HepG2 (cell line): ENCODE measurements around the gene DDR2.

ENCODE experiments used
- EP300 ChIP-seq, 3 experiments: sonication (generic) in 1 of 3; formaldehyde crosslinking in 1 of 3; IDR thresholded peaks; 2 replicates each; pipeline versions ENCODE4 v1.5.1 to v1.6.1; 2011 to 2020; ENCODE audit warnings: low read depth in 2 of 3, low read length in 2 of 3, borderline replicate concordance in 1 of 3, improper control_type of control experiment in 1 of 3, mild to moderate bottlenecking in 1 of 3, missing genetic modification reagents in 1 of 3, moderate library complexity in 1 of 3
- POLR2A ChIP-seq, 2 experiments: IDR thresholded peaks; 2 replicates each; pipeline ENCODE4 v1.6.1; 2011; ENCODE audit warnings: low read depth in 2 of 2, low read length in 2 of 2, mild to moderate bottlenecking in 1 of 2, moderate library complexity in 1 of 2; ENCODE audit not compliant: insufficient read depth in 1 of 2
- YY1 ChIP-seq: IDR thresholded peaks from 2 replicates; pipeline ENCODE4 v1.6.1; 2011; ENCODE audit warnings: low read length, low read depth, moderate library complexity, mild to moderate bottlenecking; ENCODE audit not compliant: insufficient read depth, insufficient replicate concordance
- ZNF121 ChIP-seq: sonication (generic); formaldehyde crosslinking; IDR thresholded peaks from 2 replicates; pipeline ENCODE4 v1.5.0; 2020; ENCODE audit warnings: mild to moderate bottlenecking, missing genetic modification reagents
- ZNF232 ChIP-seq: sonication (generic); formaldehyde crosslinking; IDR thresholded peaks from 2 replicates; pipeline ENCODE4 v1.4.0; 2020; ENCODE audit warnings: missing genetic modification reagents, borderline replicate concordance

- TF ChIP-seq ZNF232 (CRISPR knock-in tag): no peak
- no peak for TF ChIP-seq YY1
- TF ChIP-seq EP300 (IDR thresholded peaks at IDR 0.05; ENCODE audit: low read depth in 2 of 2, low read length in 2 of 2): no peak
- no peak for TF ChIP-seq EP300 (CRISPR knock-in tag; IDR thresholded peaks at IDR 0.05; ENCODE audit: borderline replicate concordance)
- no peak for TF ChIP-seq ZNF121 (CRISPR knock-in tag)
- no peak for TF ChIP-seq POLR2A (IDR thresholded peaks at IDR 0.05; ENCODE audit: insufficient read depth in 1 of 2, low read depth in 2 of 2, low read length in 2 of 2)
Measured at GRCh38 chr1:162710780-162711465, 78.7 kb downstream of the DDR2 start.
